ENCODE results near the gene FXYD2.
A peak's percentile ranks its signal among the peaks of the same experiment; 100 is the strongest.

The FXYD2 gene

GRCh38 chr11:117795638-117796455 lies 28.7 kb downstream of the FXYD2 start:
- peak; percentile 19 for DNase-seq

- no peak for DNase-seq
These were observed 29.5 kb downstream of the FXYD2 start for GRCh38 chr11:117794772-117795629.

GRCh38 chr11:117794135-117794534 lies 30.4 kb downstream of the FXYD2 start:
- no peak for DNase-seq

GRCh38 chr11:117793583-117793982 lies 31.0 kb downstream of the FXYD2 start:
- no peak for DNase-seq

GRCh38 chr11:117792992-117793391 lies 31.6 kb downstream of the FXYD2 start:
- no peak for DNase-seq

- no peak for DNase-seq
These were observed 32.3 kb downstream of the FXYD2 start for GRCh38 chr11:117792241-117792640.

GRCh38 chr11:117790279-117790678 lies 34.3 kb downstream of the FXYD2 start:
- no peak for DNase-seq

GRCh38 chr11:117789241-117789640 lies 35.3 kb downstream of the FXYD2 start:
- DNase-seq: no peak

GRCh38 chr11:117786135-117786870 lies 38.2 kb downstream of the FXYD2 start:
- DNase-seq: no peak

- DNase-seq: no peak
These were observed 42.4 kb downstream of the FXYD2 start for GRCh38 chr11:117782101-117782500.

GRCh38 chr11:117781627-117782026 lies 42.9 kb downstream of the FXYD2 start:
- no peak for DNase-seq

- DNase-seq: no peak
These were observed 44.1 kb downstream of the FXYD2 start for GRCh38 chr11:117780456-117780855.

GRCh38 chr11:117774553-117774952 lies 50.0 kb downstream of the FXYD2 start:
- DNase-seq: no peak

GRCh38 chr11:117772360-117772759 lies 52.2 kb downstream of the FXYD2 start:
- DNase-seq: no peak

GRCh38 chr11:117771841-117772240 lies 52.7 kb downstream of the FXYD2 start:
- DNase-seq: no peak

GRCh38 chr11:117771197-117771596 lies 53.3 kb downstream of the FXYD2 start:
- DNase-seq: no peak

GRCh38 chr11:117770061-117770460 lies 54.5 kb downstream of the FXYD2 start:
- DNase-seq: no peak

All from stimulated activated CD4-positive, alpha-beta T cell treated with anti-CD3 and anti-CD28 coated beads, Interleukin-15, amount 100 ng/mL, for 24 hours (primary cell).